ENCODE results near the gene NEURL1B.

The NEURL1B gene

GRCh38 chr5:172739375-172739774, 98.3 kb downstream of the NEURL1B start:
- no peak for DNase-seq

GRCh38 chr5:172740428-172741205, 99.6 kb downstream of the NEURL1B start:
- DNase-seq = no peak

Measured in NCI-H2081 (cell line).